ENCODE measurements around the gene FAM163B. TPM values are rescaled to one million over a fixed set of nuclear protein-coding genes. Genes with fewer than 3 reads are reported as not detected.

The FAM163B gene
- total and polyA plus RNA-seq, 2 experiments from 2014 or later, result 5.6 TPM; not detected in 1

- Histone ChIP-seq H3K9me3 (ENCODE audit: low read depth) (no peaks in the 10 kb centered on the region), H3K4me3 (no peak overlapping the region), H3K27me3 (no peaks in the 10 kb centered on the region), H3K36me3 (no peaks in the 10 kb centered on the region), H3K4me1 (ENCODE audit: low read depth) (peaks cover 36% of the 10 kb centered on the region), H3K27ac (no peak overlapping the region)
- no peak for TF ChIP-seq CTCF (IDR thresholded peaks at IDR 0.05; ENCODE audit: low read depth, low read length)
- DNase-seq (ENCODE audit: low read depth in 1 of 2, low spot score in 1 of 2), result no peak
Measured at GRCh38 chr9:133583111-133583510, 26.1 kb downstream of the FAM163B start.

- TF ChIP-seq CTCF (IDR thresholded peaks at IDR 0.05; ENCODE audit: low read depth, low read length), result no peak
- Histone ChIP-seq H3K36me3 (no peaks in the 10 kb centered on the region), H3K27me3 (no peaks in the 10 kb centered on the region), H3K9me3 (ENCODE audit: low read depth) (no peaks in the 10 kb centered on the region), H3K4me3 (no peak overlapping the region), H3K4me1 (ENCODE audit: low read depth) (peaks cover 36% of the 10 kb centered on the region), H3K27ac (no peak overlapping the region)
- no peak for DNase-seq (ENCODE audit: low read depth in 1 of 2, low spot score in 1 of 2)
Measured at GRCh38 chr9:133582501-133583045, 26.6 kb downstream of the FAM163B start.

GRCh38 chr9:133581513-133582343 is 27.5 kb downstream of the FAM163B start:
- peaks cover 36% of the 10 kb centered on the region for H3K4me1 ChIP-seq (ENCODE audit: low read depth)
- H3K27ac ChIP-seq, result no peak overlapping the region
- peak in 1 of 2 donors; percentile 98 for DNase-seq (ENCODE audit: low read depth in 1 of 2, low spot score in 1 of 2)
- no peak overlapping the region for H3K4me3 ChIP-seq
- no peak for TF ChIP-seq CTCF (IDR thresholded peaks at IDR 0.05; ENCODE audit: low read depth, low read length)
- H3K9me3 ChIP-seq (ENCODE audit: low read depth), result no peaks in the 10 kb centered on the region
- no peaks in the 10 kb centered on the region for H3K27me3 ChIP-seq
- no peaks in the 10 kb centered on the region for H3K36me3 ChIP-seq

- Histone ChIP-seq H3K9me3 (ENCODE audit: low read depth) (no peaks in the 10 kb centered on the region), H3K27me3 (no peaks in the 10 kb centered on the region), H3K4me3 (no peak overlapping the region), H3K36me3 (no peaks in the 10 kb centered on the region), H3K4me1 (ENCODE audit: low read depth) (peaks cover 36% of the 10 kb centered on the region), H3K27ac (no peak overlapping the region)
- TF ChIP-seq CTCF (IDR thresholded peaks at IDR 0.05; ENCODE audit: low read depth, low read length), result no peak
- no peak for DNase-seq (ENCODE audit: low read depth in 1 of 2, low spot score in 1 of 2)
Measured at GRCh38 chr9:133581011-133581410, 28.2 kb downstream of the FAM163B start.

- peaks cover 36% of the 10 kb centered on the region for H3K4me1 ChIP-seq (ENCODE audit: low read depth)
- H3K27me3 ChIP-seq, result no peaks in the 10 kb centered on the region
- TF ChIP-seq CTCF (IDR thresholded peaks at IDR 0.05; ENCODE audit: low read depth, low read length), result no peak
- DNase-seq (ENCODE audit: low read depth in 1 of 2, low spot score in 1 of 2), result no peak
- no peak overlapping the region for H3K4me3 ChIP-seq
- no peak overlapping the region for H3K27ac ChIP-seq
- H3K9me3 ChIP-seq (ENCODE audit: low read depth), result no peaks in the 10 kb centered on the region
- no peaks in the 10 kb centered on the region for H3K36me3 ChIP-seq
Measured at GRCh38 chr9:133580419-133580738, 28.8 kb downstream of the FAM163B start.
